Smooth muscle cell of trachea (primary cell): Measurements from ENCODE around the gene PTGFRN. TPM values are rescaled to one million over a fixed set of nuclear protein-coding genes. Genes with fewer than 3 reads are reported as not detected.

Experiments
- total RNA-seq: library from RNA; depleted of rRNA; stranded (reverse); fragments of >200 nt; gene quantifications from 2 replicates; pipeline ENCODE4 v1.2.1, GENCODE V29; 2014

The PTGFRN gene
- total RNA-seq: 47.0 and 82.7 TPM in 2 replicates

DNA sequence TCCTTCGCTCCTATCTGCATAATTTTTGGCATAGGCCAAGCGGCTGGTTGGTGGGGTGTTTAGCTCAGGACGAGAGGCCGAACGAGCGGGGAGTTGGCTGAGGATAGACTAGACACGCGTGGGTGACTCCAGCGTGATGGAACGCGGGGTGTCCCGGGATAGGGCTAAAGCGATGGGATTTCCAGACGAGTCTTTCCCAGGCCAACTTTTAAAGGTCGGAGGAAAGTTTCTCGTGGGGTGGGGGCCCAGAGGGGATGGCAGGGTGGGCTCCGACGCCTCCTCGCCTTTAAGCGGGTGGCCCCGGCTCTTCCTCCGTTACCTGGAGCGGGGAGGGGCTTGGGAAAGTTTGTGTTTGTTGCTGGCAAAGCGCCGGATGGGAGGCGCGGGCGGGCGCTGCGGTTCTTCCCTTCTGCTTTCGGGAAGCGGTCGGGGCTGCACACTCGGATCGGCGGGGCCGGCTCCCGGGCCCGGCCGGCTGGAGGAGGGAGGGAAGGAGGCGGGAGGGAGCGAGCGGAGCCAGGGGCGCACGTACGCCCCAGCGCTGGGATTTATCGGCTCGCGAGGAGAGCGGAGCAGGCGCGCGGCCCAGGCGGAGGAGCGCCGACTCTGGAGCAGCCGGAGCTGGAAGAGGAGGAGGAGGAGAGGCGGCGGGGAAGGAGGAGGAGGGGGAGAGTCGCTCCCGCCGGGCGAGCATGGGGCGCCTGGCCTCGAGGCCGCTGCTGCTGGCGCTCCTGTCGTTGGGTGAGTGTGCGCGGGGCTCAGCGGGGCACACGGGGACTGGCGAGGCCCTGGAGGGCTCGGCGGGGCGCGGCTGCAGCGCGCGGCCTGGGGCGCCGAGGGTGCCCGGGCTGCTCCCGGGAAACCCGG is at the start of gene PTGFRN:
TSS of gene PTGFRN (plus strand) at position 405 of the 867 bp plus-strand sequence. CDS start at position 693, 288 bp downstream.

DNA sequence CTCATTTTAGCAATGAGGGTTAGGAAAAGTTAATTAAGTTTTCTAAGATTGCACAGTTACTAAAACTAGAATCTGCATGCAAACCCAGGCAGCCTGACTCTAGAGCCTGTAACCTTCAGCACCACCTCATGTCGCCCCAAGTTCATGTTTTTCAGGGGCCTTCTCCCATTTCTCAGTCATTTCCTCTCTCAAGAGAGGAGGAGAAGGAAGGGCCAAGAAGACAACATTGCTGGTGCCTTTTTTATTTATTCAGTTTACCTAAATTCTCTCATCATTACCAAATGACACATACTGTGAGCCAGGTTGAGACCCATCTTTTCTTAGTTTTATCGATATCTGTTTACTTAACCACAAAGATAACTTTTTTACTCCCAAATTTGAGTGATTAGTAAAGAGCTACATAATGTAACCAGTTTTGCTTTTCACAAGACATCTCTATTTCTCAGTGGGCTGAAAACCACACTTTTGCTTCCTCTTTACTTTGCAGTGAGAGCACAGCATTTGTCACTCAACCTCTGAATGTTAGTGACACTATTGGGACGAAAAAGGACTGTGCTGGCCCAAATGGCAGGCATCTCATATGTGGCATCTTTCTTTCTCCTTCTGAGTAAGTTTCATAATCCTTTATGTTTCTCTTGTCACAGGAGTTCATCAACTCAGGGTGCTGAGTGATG is 91.7 kb downstream of the PTGFRN start, which contains the start of gene CD101:
TSS of gene CD101 (plus strand) at position 507 of the 674 bp plus-strand sequence. CDS start at position 565, 58 bp downstream.

Other genes with a start within 250 kb of the PTGFRN start
- gene IGSF3, start 242.2 kb upstream of the PTGFRN start, total RNA-seq: 0.33 and 0.44 TPM in 2 replicates
- under 0.01 TPM in 1 of 2 replicates, not detected in the other for gene CD2, start 155.5 kb upstream of the PTGFRN start, total RNA-seq
- gene CD101, start 91.8 kb downstream of the PTGFRN start, total RNA-seq: 0.29 and 0.66 TPM in 2 replicates
- 15.1 and 20.5 TPM in 2 replicates for gene TTF2, start 150.4 kb downstream of the PTGFRN start, total RNA-seq
- gene TRIM45, start 211.8 kb downstream of the PTGFRN start, total RNA-seq: 5.1 and 7.3 TPM in 2 replicates